Ureter (tissue), 1 donor: ENCODE data around the gene IL17B. TPM values are rescaled to one million over a fixed set of nuclear protein-coding genes. Genes with fewer than 3 reads are reported as not detected.

Experiments used
- DNase-seq: peaks from one replicate; pipeline ENCODE4 v3.0.0-alpha.2; 2020; ENCODE audit warnings: low spot score
- total RNA-seq: library from RNA; stranded (reverse); gene quantifications from one replicate; pipeline ENCODE4 v1.2.4, GENCODE V29; 2023
- donor health status: DM: yes; HTN: yes; CAD: no.

IL17B gene, protein sequence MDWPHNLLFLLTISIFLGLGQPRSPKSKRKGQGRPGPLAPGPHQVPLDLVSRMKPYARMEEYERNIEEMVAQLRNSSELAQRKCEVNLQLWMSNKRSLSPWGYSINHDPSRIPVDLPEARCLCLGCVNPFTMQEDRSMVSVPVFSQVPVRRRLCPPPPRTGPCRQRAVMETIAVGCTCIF
- total RNA-seq: not detected

- DNase-seq: no peak
Observed at GRCh38 chr5:149379177-149379761, at the start of gene IL17B. TSS of gene IL17B (minus strand) at chr5:149379292. CDS start at chr5:149379225, 67 bp downstream.

GRCh38 chr5:149428032-149428431 lies 48.9 kb upstream of the IL17B start:
- DNase-seq: no peak

GRCh38 chr5:149427374-149427773 lies 48.3 kb upstream of the IL17B start:
- no peak for DNase-seq

- DNase-seq: no peak
Observed at GRCh38 chr5:149426931-149427330, 47.8 kb upstream of the IL17B start.

DNA sequence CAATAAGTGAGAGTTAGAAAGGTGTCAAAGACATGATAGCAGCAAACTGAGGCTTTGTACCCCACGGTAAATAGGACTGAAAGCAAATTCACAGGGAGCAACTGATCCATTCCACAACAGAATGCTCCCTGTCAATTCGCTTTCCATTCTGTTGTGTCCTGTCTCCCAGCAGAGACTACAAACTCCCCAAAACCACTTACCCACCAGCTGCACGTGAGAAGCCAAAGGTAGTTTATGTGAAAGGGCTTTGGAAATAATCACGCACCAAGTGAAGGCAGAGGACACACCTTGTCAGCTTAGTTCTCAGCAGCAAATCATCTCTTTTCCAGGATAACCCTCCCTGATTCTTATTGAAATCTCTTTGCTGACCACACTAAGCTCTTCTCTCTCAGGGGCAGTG lies 46.6 kb upstream of the IL17B start:
- no peak for DNase-seq

DNA sequence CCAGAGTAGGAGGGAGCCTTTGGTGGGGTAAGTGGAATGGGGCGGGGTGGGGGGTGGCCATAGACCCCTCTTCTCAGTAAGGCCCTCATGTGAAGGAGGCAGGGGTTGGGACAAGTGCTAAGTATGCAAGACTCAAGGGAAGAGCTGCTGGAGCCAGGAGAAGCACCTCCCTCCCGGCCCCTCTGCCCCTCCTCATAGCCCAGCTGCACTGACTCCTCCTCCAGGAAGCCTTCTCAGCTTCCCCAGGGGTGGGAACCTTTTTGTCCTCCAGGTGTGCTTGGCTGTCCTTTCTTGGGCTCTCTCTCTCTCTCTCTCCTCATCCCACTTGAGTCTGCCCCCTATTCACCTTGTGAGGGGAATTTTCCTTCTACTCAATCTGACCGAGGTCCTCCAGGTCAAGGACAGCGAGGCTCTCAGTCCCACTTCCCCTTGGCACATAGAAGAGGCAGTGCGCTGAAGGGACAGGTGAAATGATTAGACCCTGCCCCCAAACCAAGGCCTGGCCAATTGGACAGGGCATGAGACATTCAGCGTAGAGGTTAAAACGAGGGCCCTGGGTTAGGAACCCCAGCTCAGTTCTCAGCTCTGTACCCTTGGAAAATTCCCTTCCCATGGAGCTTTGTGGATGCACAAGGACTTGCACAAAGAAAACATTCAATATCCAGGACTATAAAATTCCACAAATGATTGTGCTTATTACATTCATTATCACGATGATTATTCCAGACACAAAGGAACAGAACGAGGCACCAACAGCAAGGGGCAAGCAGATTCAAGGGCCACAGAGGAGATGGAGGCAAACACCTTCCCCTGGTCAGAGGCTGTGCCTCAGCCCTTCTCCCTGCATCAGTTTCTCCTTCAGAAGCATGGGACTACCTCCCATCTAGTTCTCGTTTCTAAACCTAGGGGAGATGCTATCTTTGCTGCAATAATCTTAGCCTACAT lies 45.6 kb upstream of the IL17B start:
- no peak for DNase-seq

DNA sequence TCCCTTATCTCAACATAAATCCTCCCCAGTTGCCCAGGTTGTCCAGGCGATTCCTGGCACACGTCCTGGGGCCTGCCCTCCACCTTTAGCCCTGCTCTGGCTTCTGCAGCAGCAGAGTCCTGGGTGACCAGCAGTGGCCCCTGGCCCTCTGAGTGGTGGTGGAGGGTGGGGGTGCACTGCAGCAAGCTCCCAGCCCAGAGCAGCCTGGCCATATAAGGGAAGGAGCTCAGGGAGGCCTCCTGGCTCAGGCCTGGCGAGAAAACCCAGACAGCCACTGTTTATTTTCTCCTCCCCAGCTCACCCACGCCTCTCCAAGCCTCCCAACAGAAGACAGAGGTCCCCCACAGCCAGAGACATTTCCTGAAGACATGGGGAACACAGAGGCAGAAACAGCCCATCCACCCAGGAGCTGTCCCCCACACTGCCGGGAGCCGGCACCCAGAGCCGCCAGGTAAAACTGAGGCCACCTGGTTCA lies 44.7 kb upstream of the IL17B start:
- no peak for DNase-seq

- no peak for DNase-seq
Observed at GRCh38 chr5:149423049-149423793, 44.1 kb upstream of the IL17B start.

- DNase-seq: no peak
Observed at GRCh38 chr5:149422366-149423048, 43.4 kb upstream of the IL17B start.

- no peak for DNase-seq
Observed at GRCh38 chr5:149421834-149422233, 42.7 kb upstream of the IL17B start.

- no peak for DNase-seq
Observed at GRCh38 chr5:149421372-149421685, 42.2 kb upstream of the IL17B start.

DNA sequence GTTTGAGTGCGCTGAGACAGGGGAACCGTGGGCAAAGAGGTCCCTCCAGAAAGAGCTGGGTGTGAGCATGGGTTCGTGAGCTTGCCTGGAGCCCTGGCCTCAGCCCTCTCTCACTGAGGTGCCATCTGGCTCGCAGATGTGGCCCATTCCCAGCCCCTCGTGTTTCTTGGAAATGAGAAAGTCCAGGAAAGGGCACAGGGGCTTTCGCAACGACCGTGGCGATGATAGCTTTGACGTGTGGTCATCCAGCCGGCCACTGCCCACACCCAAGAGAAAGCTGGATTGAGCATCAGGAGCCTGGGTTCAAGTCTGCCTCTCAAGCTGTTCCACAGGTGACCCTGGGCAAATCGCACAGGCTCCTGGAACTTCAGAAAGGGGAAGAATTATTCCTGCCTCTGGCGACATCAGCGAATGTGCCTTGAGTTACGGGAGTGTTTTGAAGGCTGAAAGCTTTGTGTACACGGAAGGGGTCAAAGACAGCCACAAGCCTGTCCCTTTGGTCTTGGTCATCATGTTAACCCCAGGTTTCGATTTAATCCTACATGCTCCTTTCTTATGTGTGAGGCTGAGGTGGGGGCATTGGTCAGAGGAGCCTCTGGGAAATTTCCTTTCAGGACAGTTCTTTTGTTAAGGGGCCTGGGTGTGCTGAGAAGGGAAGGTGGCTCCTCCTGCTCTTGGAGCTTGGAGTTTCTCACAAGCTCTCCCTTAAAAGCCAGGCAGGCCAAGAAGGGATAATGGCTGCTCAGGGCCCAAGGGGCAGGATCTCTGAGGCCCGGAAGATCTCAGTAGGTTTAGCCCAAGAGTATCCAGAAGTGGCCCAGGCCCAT lies 41.7 kb upstream of the IL17B start:
- no peak for DNase-seq

DNA sequence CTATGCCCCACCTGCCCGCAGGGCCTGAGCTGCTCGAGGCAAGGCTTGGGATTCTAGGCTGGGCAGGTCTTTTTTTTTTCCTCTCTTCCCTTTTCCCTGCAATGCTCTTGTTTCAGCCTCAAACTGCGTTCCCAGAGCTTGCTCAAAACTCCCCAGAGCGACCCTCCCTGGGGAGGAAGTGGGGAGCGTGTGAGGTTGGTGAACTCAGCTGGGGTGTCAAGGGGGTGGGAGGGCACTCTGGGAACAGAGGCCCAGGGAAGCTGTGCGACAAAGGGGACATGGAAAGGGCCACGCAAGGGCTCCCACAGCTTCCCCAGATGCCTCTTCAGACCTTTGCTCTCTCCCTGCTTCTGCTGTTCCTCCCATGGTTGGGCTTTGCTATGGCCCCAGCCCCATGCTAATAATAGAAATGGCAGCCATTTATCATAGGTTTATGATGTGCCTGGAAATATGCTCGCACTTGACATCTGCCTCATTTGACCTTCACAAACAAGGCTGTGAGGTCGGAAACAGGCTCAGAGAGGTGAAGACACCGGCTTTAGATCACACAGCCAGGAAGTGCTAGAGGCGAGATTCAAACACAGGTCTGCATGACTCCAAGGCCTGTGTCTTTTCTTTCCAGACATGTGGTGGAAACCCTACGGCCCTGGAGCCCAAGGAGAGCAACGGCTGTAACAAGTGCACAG lies 40.9 kb upstream of the IL17B start:
- no peak for DNase-seq

DNA sequence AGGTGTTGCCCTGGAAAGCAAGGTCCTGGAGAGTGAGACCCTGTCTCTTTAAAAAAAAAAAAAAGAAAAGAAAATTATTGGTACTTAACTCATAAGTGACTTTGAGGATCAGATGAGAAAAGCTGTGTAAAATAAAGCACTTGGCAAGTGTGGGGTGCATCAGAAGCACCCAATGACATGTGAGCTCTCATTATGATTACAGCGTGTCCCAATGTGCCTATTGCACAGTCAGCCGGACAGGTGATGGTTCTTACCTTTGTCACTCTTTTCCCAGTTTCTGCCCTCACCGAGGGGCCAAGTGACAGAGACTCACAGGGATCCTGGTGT lies 40.4 kb upstream of the IL17B start:
- no peak for DNase-seq

GRCh38 chr5:149418910-149419531 lies 39.9 kb upstream of the IL17B start:
- DNase-seq: no peak

DNA sequence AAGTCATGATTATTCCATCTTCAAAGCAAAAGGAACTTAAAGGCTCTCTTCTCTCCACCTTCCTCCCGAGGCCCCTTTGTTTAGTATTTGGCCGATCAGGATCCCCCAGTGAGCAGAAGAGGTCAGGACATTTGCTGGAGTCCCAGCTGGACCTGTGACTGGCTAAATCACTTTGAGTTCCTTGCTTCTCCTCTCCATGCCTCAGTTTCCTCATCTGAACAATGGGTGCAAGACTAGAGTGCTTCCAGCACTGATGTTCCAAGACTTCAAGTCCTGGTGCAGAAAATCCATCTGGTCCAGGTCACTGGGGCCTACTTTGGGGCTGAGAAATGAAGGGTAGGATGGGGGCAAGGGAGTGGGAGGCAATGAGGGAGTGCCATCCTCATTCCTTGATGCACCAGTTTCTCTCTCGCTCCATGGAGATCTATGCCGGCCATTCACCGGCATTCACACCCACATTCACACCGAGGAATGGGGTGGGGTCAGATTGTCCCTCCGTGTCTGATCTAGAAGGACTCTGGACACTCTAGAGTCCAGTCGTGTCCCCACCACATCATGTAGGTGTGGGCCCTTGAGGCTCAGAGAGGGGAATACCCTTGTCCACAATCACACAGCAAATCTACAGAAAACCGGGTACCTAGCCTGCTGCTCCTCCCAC lies 38.7 kb upstream of the IL17B start:
- no peak for DNase-seq

- no peak for DNase-seq
Observed at GRCh38 chr5:149416987-149417710, 38.1 kb upstream of the IL17B start.
